Skin of body (tissue), 2 donors: ENCODE data around the gene MT2A. TPM values are rescaled to one million over a fixed set of nuclear protein-coding genes. Genes with fewer than 3 reads are reported as not detected.

Experiments
- DNase-seq: peaks from one replicate; lab custom pipeline; 2025; lab: John Stamatoyannopoulos, UW
- total RNA-seq: library from RNA; depleted of rRNA; stranded (reverse); fragments of >200 nt; gene quantifications from one replicate; pipeline ENCODE4 v1.2.3, GENCODE V29; 2014

The MT2A gene
- total RNA-seq, 1 donor from 2014 or later = 10.7 TPM

DNA sequence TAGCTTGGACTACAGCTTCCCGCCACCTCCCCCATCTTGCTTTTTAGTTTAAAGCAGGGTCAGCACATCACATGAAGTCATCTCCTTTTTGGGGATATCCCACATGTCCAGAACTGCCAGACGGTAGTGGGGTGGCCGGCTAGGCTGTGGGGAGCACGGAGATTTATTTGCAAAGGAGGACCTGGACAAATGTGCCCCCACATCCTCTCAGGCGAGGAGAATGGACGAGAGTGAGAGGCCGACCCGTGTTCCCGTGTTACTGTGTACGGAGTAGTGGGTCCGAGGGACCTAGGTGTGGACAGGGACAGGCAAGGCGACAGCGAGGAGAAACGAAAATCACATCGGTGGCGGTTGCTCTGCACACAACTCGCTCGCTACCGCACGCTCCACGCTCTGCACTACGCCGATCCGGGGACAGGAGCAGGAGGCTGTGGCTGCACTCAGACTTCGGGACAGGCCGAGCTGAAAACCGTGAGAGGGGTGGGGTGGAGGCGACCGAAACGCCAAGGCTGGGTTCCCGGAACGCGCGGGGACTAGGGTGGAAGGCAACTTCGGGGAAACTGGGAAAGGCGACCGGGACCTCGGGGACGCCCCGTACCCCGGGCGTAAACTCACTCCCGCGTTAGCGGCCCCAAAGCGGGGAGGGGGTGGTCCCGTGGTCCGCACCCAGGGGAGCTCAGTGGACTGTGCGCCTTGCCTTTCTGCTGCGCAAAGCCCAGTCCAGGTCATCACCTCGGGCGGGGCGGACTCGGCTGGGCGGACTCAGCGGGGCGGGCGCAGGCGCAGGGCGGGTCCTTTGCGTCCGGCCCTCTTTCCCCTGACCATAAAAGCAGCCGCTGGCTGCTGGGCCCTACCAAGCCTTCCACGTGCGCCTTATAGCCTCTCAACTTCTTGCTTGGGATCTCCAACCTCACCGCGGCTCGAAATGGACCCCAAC lies 29.7 kb downstream of the MT2A start, which contains the start of gene MT1A:
Gene MT1A, plus strand, starts transcription at position 853 of the 937 bp plus-strand sequence. Its CDS starts 73 bp downstream, at position 926.
- no peak for DNase-seq

DNA sequence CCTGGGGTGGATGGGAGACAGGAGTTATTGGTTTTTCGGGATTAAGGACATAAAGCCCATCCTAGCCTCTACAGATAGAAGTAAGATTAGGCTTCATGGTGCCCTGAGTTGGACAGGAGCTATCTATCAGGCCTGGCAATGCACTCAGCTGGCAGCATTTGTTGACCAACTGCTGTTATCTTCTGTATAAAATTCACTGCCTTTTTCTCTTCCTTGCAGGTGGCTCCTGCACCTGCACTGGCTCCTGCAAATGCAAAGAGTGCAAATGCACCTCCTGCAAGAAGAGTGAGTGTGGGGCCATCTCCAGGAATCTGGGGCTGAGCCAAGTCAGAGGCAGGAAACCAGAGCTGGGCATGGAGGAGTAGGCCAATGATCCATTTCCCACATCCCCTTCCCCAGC lies 30.7 kb downstream of the MT2A start:
- DNase-seq = no peak

DNA sequence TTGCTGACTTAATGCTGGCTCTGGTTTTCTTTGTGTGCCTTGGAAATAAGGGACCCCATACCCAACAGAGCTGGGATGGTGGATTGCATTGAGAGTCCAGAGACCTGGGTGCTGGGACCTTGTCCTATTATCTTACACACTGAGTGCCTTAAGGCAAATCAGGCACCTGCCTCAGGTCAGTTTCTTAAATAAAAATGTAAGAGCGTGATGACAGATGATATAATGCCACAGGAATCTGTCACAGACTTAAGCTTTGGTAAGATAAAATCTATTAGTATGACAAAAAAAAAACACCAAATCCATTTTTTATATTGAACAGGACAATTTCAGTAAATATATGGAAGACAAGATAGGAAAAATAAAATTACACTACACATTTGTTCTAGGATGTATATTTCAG lies 31.7 kb downstream of the MT2A start:
- DNase-seq = no peak

DNA sequence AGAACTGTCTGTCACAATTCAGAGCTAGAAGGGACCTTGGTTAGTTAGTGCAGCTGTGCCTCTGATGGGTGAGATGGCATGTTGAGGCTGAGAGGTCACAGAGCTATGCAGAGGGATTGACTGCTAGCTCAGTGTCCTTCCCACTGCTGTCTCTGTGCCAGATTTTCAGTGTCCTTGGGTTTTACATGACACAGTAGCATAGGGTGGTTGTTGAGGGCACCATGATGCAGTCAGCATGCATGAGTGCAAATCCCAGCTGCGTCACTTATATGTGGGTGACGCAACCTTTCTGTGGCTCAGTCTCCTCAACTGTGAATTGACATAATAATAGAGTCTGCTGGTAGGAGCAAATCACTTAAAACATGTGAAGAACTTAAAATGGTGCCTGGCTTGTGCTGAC lies 32.8 kb downstream of the MT2A start:
- no peak for DNase-seq

DNA sequence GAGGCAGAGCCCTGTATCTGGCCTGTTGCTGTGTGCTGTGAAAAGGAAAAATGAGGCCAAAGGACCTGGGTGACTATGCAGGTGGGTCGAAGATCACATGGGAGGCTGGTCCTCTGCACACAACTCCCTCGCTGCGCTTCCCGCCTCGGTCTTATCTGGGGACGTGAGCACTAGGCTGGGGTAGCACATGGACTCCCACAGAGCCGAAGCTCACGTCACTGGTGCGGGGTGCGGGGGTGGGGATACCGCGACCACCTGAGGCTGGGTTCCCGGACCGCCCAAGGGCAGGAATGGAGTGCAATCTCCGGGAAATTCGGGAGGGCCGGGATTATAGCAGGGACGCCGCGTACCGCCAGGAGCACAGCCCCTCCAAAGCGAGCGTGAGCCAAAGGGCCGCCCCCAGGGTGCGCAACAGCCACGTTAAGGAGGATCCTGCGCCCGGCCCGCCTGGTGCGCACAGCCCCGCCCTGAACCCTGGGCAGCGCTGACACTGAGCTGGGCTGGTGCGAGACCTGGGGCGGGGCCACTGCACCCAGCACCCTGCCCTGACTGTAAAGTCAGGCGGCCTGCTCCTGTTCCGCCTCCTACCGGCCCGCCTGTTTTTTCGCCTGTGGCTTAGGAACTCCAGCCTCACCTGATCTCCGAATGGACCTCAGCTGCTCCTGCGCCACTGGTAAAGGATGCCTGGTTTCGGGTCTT lies 34.8 kb downstream of the MT2A start:
- no peak for DNase-seq

DNA sequence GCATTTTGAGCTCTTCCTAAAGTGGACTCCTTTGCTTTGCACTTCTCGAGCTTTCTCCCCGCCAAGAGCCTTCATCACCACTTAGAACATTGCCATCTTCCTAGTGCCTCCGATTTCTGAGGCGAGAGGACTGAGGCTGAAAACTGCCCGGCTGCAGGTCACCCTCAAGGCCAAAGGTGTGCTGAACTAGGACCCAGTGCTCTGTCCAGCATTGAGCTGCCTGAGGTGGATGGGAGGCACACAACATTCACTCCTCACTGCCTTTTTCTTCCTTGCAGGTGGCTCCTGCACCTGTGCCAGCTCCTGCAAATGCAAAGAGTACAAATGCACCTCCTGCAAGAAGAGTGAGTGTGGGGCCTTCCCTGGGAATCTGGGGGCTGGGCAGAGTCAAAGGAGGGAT lies 35.4 kb downstream of the MT2A start:
- DNase-seq = no peak

DNA sequence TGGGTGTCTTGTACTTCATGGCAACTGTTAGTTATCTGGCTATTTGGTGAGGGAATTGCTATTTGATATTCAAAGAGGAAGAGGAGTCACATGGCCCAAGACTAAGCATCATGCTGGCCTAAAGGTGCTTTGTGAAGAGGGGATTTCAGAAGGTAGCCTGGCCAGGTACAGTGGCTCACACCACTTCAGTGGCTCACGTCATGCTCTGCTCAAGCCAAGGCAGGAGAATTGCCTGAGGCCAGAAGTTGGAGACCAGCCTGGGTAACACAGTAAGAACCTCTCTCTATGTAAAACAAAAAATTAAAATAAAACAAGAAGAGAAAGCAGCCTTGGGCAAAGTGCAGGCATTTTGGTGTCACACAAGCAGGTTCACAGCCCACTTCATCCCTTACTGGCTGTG lies 36.9 kb downstream of the MT2A start:
- no peak for DNase-seq

DNA sequence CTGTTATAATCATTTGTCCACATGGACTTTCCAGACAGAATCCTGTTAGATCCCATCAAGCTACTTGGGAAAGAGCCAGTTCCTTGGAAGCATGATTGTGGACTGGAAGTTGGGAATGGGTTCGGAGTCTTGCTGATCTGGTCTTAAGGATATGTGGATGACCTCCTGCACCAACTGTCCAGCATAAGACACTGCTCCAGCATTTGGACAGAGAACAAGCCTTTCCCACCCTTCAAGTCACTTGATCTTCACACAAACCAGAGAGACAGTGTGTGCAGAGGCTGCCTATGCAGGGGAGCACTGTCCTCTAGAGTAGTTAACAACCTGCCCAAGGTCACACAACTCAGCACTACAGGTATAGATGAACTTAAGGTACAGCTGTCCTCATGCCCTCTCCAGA lies 37.5 kb downstream of the MT2A start:
- DNase-seq = no peak

DNA sequence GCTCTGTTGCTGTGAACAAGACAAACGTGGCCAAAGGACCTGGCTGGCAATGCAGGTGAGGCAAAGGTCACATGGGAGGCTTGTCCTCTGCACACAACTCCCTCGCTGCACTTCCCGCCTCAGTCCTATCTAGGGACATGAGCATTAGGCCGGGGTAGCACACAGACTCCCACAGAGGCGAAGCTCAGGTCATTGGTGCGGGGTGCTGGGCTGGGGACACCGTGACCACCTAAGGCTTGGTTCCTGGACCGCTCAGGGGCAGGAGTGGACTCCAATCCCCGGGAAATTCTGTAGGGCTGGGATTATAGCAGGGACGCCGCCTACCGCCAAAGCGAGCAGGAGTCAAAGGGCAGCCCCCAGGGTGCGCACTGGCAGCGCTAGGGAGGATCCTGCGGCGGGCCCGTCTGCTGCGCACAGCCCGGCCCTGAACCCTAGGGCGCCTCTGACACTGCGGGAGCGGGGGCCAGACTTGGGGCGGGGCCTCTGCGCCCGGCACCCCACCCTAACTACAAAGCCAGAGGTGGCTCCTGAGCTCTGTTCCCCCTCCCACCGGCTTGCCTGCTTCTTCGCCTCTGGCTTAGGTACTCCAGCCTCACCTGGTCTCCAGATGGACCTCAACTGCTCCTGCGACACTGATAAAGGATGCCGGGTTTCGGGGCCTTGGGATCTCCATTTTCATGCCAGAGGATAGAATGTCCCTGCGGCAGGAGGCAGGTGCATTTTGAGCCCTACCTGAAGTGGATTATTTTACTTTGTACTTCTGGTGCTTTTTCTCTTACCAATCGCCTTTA lies 39.5 kb downstream of the MT2A start:
- DNase-seq = no peak

DNA sequence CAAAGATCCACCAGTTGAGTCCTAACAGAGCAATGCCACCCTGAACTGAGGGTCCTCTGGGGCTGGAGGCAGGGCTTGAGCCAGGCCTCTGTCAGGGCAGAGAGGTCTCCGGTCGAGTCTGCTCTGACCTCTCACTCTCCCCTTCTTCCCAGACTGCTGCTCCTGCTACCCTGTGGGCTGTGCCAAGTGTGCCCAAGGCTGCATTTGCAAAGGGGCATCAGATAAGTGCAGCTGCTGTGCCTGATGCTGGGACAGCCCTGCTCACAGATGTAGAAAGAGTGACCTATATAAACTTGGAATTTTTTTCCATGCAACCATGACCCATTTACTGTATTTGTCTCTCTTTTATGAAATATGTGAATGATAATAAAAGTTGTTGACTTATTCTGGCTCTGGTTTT lies 40.9 kb downstream of the MT2A start:
- DNase-seq = no peak

DNA sequence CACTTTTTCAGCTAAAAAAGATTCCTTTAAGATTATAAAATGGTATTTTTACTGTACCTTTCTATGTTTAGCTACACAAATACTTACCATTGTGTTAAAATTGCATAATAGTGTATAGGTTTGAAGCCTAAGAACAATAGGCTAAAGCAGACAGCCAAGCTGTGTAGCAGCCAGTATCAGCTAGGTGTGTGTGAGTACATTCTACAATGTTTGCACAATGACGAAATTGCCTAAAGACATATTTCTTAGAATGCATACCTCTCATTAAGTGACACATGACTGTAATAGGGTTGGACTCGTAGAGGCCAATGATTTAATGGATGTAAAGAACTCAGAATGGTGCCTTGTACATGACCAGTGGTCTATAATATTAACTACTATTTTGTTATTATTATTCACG lies 41.4 kb downstream of the MT2A start:
- DNase-seq = no peak

DNA sequence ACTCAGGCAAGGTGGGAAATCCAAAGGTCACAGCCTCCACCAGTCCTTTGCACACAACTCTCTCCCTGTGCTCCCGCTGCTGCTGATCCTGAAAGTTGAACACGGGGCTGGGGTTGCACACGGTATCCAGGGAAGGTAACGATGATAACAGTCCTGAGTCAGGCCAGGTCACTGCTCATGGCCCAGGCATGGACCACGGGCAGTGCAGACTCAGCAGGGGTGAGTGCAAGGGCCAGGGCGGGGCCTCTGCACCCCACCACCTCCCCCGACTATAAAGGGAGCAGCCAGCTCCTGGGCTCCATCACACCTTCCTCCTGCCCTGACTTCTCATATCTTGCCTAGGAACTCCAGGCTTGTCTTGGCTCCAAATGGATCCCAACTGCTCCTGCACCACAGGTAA lies 43.2 kb downstream of the MT2A start, which contains the start of gene MT1B:
Gene MT1B, plus strand, starts transcription at position 301 of the 400 bp plus-strand sequence. Its CDS starts 68 bp downstream, at position 369.
- no peak for DNase-seq

DNA sequence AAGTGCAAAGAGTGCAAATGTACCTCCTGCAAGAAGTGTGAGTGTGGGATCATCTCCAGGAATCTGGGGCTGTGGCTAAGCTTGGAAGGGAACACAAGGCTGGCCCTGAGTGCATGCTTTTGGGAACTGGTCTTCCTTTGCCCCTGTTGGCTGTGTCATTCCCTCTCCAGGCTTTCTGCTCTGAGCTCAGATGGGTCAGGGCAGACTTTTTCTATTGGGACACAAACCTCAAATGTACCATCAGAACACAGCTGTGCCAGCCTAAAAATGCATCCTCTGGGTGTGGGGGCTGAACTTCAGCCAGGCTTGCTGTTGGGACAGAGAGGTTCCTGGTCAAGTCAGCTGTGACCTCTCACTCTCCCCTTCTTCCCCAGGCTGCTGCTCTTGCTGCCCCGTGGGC lies 44.2 kb downstream of the MT2A start:
- DNase-seq = no peak

DNA sequence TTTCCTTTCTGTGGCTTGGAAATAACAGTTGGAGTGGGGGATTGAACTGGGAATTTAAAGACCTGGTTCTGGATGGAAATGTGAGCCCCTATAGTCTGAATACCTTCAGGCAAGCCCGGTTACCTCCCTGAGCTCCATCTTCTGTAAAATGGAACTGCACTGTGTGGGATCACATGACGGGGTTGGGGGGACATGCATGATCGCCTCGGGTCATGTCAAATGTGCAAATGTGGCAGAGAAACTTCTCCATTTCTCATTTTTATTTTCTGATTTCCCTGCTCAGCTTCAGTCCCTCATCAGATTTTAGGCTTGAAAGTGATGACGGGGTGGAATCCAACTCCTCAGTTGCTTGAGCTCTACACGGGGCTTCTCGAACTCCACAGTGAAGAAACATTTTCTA lies 44.8 kb downstream of the MT2A start:
- no peak for DNase-seq

DNA sequence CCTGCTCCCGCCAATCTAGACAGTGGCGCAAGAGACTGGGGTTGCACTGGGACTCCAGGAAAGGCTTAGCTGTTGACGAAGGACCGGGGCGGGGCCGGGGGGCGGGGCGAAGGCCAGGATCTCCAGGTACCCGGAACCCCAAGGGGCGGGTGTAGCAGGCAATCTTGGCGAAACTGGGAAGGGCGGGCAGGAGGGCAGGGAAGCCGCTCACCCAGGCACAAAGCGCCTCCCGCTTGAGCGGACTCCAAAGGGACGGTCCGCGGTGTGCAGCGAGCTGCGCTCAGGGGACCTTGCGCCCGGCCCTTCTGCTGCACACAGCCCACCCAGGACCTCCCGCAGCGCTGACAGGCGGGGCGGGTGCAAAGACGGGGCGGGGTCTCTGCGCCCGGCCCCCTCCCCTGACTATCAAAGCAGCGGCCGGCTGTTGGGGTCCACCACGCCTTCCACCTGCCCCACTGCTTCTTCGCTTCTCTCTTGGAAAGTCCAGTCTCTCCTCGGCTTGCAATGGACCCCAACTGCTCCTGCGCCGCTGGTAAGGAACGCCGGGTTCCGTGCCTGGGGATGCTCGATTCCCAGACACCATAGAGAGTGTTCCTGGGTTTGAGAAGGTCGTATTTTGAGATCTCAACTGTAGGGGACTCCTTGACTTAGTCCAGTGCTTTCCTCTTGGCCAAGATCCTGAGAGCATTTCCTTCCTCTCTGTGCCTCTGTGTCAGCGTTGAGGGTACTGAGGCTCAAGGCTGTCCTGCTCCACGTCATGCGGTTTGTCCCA lies 49.4 kb downstream of the MT2A start, which contains the start of gene MT1F:
Gene MT1F, plus strand, starts transcription at position 405 of the 772 bp plus-strand sequence. Its CDS starts 100 bp downstream, at position 505.
- no peak for DNase-seq

DNA sequence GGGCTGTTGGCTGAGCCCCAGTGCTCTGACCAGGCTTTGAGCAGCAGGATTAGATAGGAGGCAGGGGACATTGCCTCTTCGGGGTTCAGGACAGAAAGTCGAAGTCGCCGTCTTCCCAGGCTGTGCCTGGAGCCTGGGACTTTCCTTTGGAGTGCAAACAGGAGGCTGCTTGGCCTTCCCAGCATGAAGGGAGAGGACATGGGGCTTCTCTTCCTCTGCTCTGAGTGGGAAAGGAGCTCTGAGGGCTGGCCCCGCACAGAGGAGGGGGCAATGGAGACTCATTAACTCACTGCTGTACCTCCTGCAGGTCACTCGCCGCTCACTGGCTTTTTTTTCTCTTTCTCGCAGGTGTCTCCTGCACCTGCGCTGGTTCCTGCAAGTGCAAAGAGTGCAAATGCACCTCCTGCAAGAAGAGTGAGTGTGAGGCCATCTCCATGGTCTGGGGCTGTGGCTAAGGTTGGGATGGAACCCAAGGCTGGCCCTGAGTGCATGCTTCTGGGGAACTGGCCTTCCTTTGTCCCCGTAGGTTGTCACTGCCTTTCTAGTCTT lies 50.0 kb downstream of the MT2A start:
- no peak for DNase-seq
